ENCODE results near the gene RNF44.

GRCh38 chr5:176548967-176549444, 11.8 kb upstream of the RNF44 start, which contains the start of gene CDHR2:
- no peak for TF ChIP-seq EZH2 (IDR thresholded peaks at IDR 0.05)
- no peak for TF ChIP-seq CTCF (IDR thresholded peaks at IDR 0.05 in 2 of 3, conservative IDR thresholded peaks at IDR 0.05 in 1 of 3; ENCODE audit: borderline replicate concordance in 1 of 3, insufficient read depth in 1 of 3, low read depth in 2 of 3, low read length in 2 of 3)
- TF ChIP-seq EZH2phosphoT487 (IDR thresholded peaks at IDR 0.05; ENCODE audit: borderline replicate concordance) = no peak
- no peak for TF ChIP-seq FOSL1 (IDR thresholded peaks at IDR 0.05; ENCODE audit: low read depth)
- no peak for TF ChIP-seq POLR2A (IDR thresholded peaks at IDR 0.05; ENCODE audit: borderline replicate concordance, extremely low read depth, insufficient read depth, insufficient read length)
- TF ChIP-seq POLR2AphosphoS5 (IDR thresholded peaks at IDR 0.05; ENCODE audit: low read depth, low read length) = no peak
- TF ChIP-seq JUND (IDR thresholded peaks at IDR 0.05) = no peak
- TF ChIP-seq MAX (IDR thresholded peaks at IDR 0.05) = no peak
- TF ChIP-seq ZFX (IDR thresholded peaks at IDR 0.05) = no peak
- TF ChIP-seq ZNF274 (IDR thresholded peaks at IDR 0.05; ENCODE audit: low read depth, low read length) = no peak
- TF ChIP-seq TCF7L2 (IDR thresholded peaks at IDR 0.05; ENCODE audit: borderline replicate concordance, extremely low read depth, insufficient read depth, insufficient read length) = no peak
- no peak for TF ChIP-seq CEBPB (IDR thresholded peaks at IDR 0.05; ENCODE audit: low read depth)
